Measurements from ENCODE around the gene ALCAM. TPM values are rescaled to one million over a fixed set of nuclear protein-coding genes. Genes with fewer than 3 reads are reported as not detected.

The ALCAM gene
- total RNA-seq, 1 donor from 2014 or later, result 294 TPM

- Histone ChIP-seq H3K36me3 (ENCODE audit: control insufficient read depth, insufficient read depth, low read length) (no peaks in the 10 kb centered on the region), H3K4me3 (ENCODE audit: low read depth, low read length) (no peak overlapping the region), H3K27me3 (ENCODE audit: control insufficient read depth, insufficient read depth, low read length) (no peaks in the 10 kb centered on the region)
- no peak for TF ChIP-seq CTCF (IDR thresholded peaks at IDR 0.05; ENCODE audit: insufficient read depth, low read length, severe bottlenecking)
- no peak for DNase-seq (ENCODE audit: low read depth)
- no peak for FAIRE-seq
Measured at GRCh38 chr3:105466495-105467404, 100.0 kb downstream of the ALCAM start.

GRCh38 chr3:105470851-105471250 is 104.1 kb downstream of the ALCAM start:
- FAIRE-seq (no peak), DNase-seq (ENCODE audit: low read depth) (no peak)
- H3K4me3 ChIP-seq (ENCODE audit: low read depth, low read length), result no peak overlapping the region
- no peak for TF ChIP-seq CTCF (IDR thresholded peaks at IDR 0.05; ENCODE audit: insufficient read depth, low read length, severe bottlenecking)
- H3K27me3 ChIP-seq (ENCODE audit: control insufficient read depth, insufficient read depth, low read length), result no peaks in the 10 kb centered on the region
- H3K36me3 ChIP-seq (ENCODE audit: control insufficient read depth, insufficient read depth, low read length), result no peaks in the 10 kb centered on the region

- Histone ChIP-seq H3K27me3 (ENCODE audit: control insufficient read depth, insufficient read depth, low read length) (no peaks in the 10 kb centered on the region), H3K4me3 (ENCODE audit: low read depth, low read length) (no peak overlapping the region), H3K36me3 (ENCODE audit: control insufficient read depth, insufficient read depth, low read length) (no peaks in the 10 kb centered on the region)
- TF ChIP-seq CTCF (IDR thresholded peaks at IDR 0.05; ENCODE audit: insufficient read depth, low read length, severe bottlenecking), result no peak
- FAIRE-seq (no peak), DNase-seq (ENCODE audit: low read depth) (peak; percentile 59)
Measured at GRCh38 chr3:105473521-105474223, 107.0 kb downstream of the ALCAM start.

- Histone ChIP-seq H3K4me3 (ENCODE audit: low read depth, low read length) (no peak overlapping the region), H3K36me3 (ENCODE audit: control insufficient read depth, insufficient read depth, low read length) (no peaks in the 10 kb centered on the region), H3K27me3 (ENCODE audit: control insufficient read depth, insufficient read depth, low read length) (no peaks in the 10 kb centered on the region)
- DNase-seq (ENCODE audit: low read depth), result no peak
- FAIRE-seq, result no peak
- no peak for TF ChIP-seq CTCF (IDR thresholded peaks at IDR 0.05; ENCODE audit: insufficient read depth, low read length, severe bottlenecking)
Measured at GRCh38 chr3:105480768-105481167, 114.1 kb downstream of the ALCAM start.

- H3K27me3 ChIP-seq (ENCODE audit: control insufficient read depth, insufficient read depth, low read length), result no peaks in the 10 kb centered on the region
- DNase-seq (ENCODE audit: low read depth) (no peak), FAIRE-seq (no peak)
- no peak for TF ChIP-seq CTCF (IDR thresholded peaks at IDR 0.05; ENCODE audit: insufficient read depth, low read length, severe bottlenecking)
- no peak overlapping the region for H3K4me3 ChIP-seq (ENCODE audit: low read depth, low read length)
- H3K36me3 ChIP-seq (ENCODE audit: control insufficient read depth, insufficient read depth, low read length), result no peaks in the 10 kb centered on the region
Measured at GRCh38 chr3:105483476-105483875, 116.8 kb downstream of the ALCAM start.

All from bronchial epithelial cell (primary cell).